ENCODE measurements around the gene KRTAP3-2.

DNA sequence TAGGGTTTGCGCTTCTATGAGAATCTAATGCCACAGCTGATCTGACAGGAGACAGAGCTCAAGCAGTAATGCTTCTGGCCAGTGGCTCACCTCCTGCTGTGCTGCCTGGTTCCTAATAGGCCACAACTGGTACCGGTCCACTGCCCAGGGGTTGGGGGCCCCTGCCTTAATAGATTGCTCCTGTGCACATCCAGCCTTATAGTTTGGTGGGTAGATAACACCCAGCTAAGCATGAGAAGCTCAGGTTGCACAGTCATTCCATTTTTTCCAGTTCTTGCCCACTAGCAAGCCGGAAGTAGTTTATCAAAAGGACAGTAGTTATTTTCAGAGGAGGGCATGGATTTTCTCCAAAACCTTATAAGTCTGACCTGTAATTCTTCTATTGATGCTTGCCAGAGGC lies 19.7 kb upstream of the KRTAP3-2 start:
- TF ChIP-seq, protein P1, sequence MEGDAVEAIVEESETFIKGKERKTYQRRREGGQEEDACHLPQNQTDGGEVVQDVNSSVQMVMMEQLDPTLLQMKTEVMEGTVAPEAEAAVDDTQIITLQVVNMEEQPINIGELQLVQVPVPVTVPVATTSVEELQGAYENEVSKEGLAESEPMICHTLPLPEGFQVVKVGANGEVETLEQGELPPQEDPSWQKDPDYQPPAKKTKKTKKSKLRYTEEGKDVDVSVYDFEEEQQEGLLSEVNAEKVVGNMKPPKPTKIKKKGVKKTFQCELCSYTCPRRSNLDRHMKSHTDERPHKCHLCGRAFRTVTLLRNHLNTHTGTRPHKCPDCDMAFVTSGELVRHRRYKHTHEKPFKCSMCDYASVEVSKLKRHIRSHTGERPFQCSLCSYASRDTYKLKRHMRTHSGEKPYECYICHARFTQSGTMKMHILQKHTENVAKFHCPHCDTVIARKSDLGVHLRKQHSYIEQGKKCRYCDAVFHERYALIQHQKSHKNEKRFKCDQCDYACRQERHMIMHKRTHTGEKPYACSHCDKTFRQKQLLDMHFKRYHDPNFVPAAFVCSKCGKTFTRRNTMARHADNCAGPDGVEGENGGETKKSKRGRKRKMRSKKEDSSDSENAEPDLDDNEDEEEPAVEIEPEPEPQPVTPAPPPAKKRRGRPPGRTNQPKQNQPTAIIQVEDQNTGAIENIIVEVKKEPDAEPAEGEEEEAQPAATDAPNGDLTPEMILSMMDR (IDR thresholded peaks at IDR 0.05): no peak
- TF ChIP-seq POLR2AphosphoS5 (IDR thresholded peaks at IDR 0.05) (no peak), POLR2A (IDR thresholded peaks at IDR 0.05) (no peak), EP300 (IDR thresholded peaks at IDR 0.05) (no peak)
